AG10803 (cell line): ENCODE measurements around the gene KLF3.

Experiments
- DNase-seq: peaks from one replicate; pipeline ENCODE4 v3.0.0; 2010; ENCODE audit warnings: low read depth
- H3K4me3 ChIP-seq: 2 replicates; pipeline ENCODE4 v1.5.1; 2011; ENCODE audit warnings: mild to moderate bottlenecking, low read length, control low read depth
- CTCF ChIP-seq: conservative IDR thresholded peaks from 2 replicates; pipeline ENCODE4 v1.5.1; 2011; ENCODE audit warnings: mild to moderate bottlenecking, low read length, control low read depth, inconsistent platforms

KLF3 gene

GRCh38 chr4:38711066-38711465 lies 47.1 kb downstream of the KLF3 start:
- DNase-seq = no peak
- no peak for TF ChIP-seq CTCF
- H3K4me3 ChIP-seq = no peak overlapping the region

- no peak for TF ChIP-seq CTCF
- H3K4me3 ChIP-seq = no peak overlapping the region
- peak; percentile 87 for DNase-seq
Observed at GRCh38 chr4:38715050-38715449, 51.1 kb downstream of the KLF3 start.

GRCh38 chr4:38716256-38716655 lies 52.3 kb downstream of the KLF3 start:
- no peak for DNase-seq

GRCh38 chr4:38717604-38718003 lies 53.6 kb downstream of the KLF3 start:
- no peak overlapping the region for H3K4me3 ChIP-seq
- no peak for TF ChIP-seq CTCF
- DNase-seq = peak; percentile 91

More at GRCh38 chr4:38716256-38716655, 52.3 kb downstream of the KLF3 start:
- no peak for TF ChIP-seq CTCF
- no peak overlapping the region for H3K4me3 ChIP-seq

GRCh38 chr4:38723114-38723513 lies 59.1 kb downstream of the KLF3 start:
- DNase-seq = no peak
- no peak overlapping the region for H3K4me3 ChIP-seq
- no peak for TF ChIP-seq CTCF

- peak; percentile 63 for DNase-seq
- no peak for TF ChIP-seq CTCF
- H3K4me3 ChIP-seq = no peak overlapping the region
Observed at GRCh38 chr4:38723726-38724474, 59.9 kb downstream of the KLF3 start.

GRCh38 chr4:38724475-38724808 lies 60.4 kb downstream of the KLF3 start:
- no peak overlapping the region for H3K4me3 ChIP-seq
- TF ChIP-seq CTCF = no peak
- DNase-seq = no peak
